ENCODE data around the gene FLNC.
A peak's percentile ranks its signal among the peaks of the same experiment; 100 is the strongest.

The FLNC gene

GRCh38 chr7:128869944-128870285 lies 39.7 kb downstream of the FLNC start:
- TF ChIP-seq CTCF (IDR thresholded peaks at IDR 0.05; ENCODE audit: low read depth, low read length): no peak
- H3K4me3 ChIP-seq (replicated peaks in 1 of 2; ENCODE audit: low read depth in 2 of 2, low read length in 2 of 2): peak overlapping the region in 1 of 2 donors; percentile 48
- DNase-seq (ENCODE audit: low read depth in 2 of 2): no peak

GRCh38 chr7:128871050-128871449 lies 40.8 kb downstream of the FLNC start:
- no peak for DNase-seq (ENCODE audit: low read depth in 2 of 2)
- no peak for TF ChIP-seq CTCF (IDR thresholded peaks at IDR 0.05; ENCODE audit: low read depth, low read length)
- no peak overlapping the region for H3K4me3 ChIP-seq (replicated peaks in 1 of 2; ENCODE audit: low read depth in 2 of 2, low read length in 2 of 2)

GRCh38 chr7:128872394-128872824 lies 42.2 kb downstream of the FLNC start:
- no peak overlapping the region for H3K4me3 ChIP-seq (replicated peaks in 1 of 2; ENCODE audit: low read depth in 2 of 2, low read length in 2 of 2)
- DNase-seq (ENCODE audit: low read depth in 2 of 2): no peak
- TF ChIP-seq CTCF (IDR thresholded peaks at IDR 0.05; ENCODE audit: low read depth, low read length): peak; percentile 1

- TF ChIP-seq CTCF (IDR thresholded peaks at IDR 0.05; ENCODE audit: low read depth, low read length): no peak
- no peak for DNase-seq (ENCODE audit: low read depth in 2 of 2)
- no peak overlapping the region for H3K4me3 ChIP-seq (replicated peaks in 1 of 2; ENCODE audit: low read depth in 2 of 2, low read length in 2 of 2)
Measured at GRCh38 chr7:128873234-128873633, 43.0 kb downstream of the FLNC start.

GRCh38 chr7:128874140-128875031 lies 44.2 kb downstream of the FLNC start:
- no peak for TF ChIP-seq CTCF (IDR thresholded peaks at IDR 0.05; ENCODE audit: low read depth, low read length)
- no peak for DNase-seq (ENCODE audit: low read depth in 2 of 2)
- H3K4me3 ChIP-seq (replicated peaks in 1 of 2; ENCODE audit: low read depth in 2 of 2, low read length in 2 of 2): no peak overlapping the region

GRCh38 chr7:128875523-128875948 lies 45.3 kb downstream of the FLNC start:
- no peak overlapping the region for H3K4me3 ChIP-seq (replicated peaks in 1 of 2; ENCODE audit: low read depth in 2 of 2, low read length in 2 of 2)
- TF ChIP-seq CTCF (IDR thresholded peaks at IDR 0.05; ENCODE audit: low read depth, low read length): no peak
- DNase-seq (ENCODE audit: low read depth in 2 of 2): no peak
